ENCODE data around the gene SMTNL1.
A peak's percentile ranks its signal among the peaks of the same experiment; 100 is the strongest.

The SMTNL1 gene

DNA sequence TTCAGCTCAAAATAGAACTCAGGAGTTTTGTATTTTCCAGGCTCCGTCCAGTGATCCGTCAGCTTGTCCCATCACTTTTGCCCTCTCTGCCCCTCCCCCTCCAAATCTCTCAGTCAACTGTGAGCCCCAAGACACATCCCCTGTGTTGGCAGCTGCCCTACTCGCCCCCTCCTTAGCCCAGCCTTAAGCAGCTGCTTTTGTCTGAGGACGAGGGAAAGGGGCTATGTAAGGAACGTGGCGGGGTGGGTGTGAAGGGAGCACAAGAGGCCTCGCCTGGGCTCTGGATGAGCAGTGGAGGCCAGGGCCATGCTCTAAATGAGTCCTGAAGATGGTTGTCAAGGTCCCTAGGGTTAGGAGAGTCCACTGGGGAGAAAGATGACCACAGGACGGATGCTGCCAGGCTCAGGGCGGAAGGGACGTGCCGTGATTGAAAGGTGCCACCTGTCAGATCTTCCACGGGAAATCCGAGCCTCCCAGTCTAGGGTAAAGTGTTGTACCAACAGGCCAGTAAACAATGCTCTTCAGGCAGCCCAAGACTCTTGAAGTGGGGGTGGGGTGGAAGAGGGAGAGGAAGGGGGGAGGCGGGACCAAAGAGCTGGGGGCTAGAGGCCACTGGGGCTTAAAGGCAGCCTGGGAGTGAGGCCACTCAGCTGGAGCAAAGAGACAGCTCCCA is at the start of gene SMTNL1:
Gene SMTNL1, plus strand, starts transcription at position 649 of the 673 bp plus-strand sequence. CDS start 5,048 bp downstream, outside the sequence.
- DNase-seq, result no peak

GRCh38 chr11:57487920-57488659 is 49.3 kb upstream of the SMTNL1 start:
- peak in 1 of 2 donors; percentile 36 for DNase-seq

GRCh38 chr11:57490456-57491248 is 46.7 kb upstream of the SMTNL1 start:
- peak in 1 of 2 donors; percentile 54 for DNase-seq

DNA sequence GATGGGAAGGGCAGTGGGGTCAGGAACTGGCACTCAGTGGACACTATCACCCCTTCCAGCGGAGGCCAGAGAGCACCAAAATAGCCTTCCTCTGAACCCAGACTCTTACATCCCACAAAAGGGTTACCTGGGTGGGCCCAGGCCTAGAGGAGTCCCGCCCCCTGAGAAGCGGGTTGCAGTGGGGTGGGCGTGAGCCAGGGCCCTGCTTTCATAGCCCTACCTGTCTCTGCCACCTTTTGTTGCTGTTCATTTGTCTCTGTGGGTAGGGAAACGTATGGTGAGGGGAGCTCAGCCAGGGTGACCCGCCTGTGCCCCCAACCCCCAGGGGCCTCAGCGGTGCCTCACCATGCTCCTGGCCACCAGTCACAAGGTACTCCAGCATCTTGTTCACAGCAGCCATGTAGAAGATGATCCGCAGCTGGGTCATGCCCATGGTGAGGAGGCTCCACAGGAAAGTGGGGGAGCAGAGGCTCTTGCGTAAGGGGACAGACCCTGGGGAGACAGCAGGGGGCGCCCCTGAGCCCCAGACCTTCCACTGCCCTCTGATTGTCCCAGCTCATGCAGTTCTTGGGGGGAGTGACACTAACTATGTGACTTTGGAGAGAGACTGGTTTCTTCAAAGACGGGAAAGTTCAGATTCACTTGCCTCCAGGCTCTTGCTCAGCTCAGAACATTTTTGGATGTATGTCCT is 45.9 kb upstream of the SMTNL1 start:
- peak; percentile 50 to 71 for DNase-seq

DNA sequence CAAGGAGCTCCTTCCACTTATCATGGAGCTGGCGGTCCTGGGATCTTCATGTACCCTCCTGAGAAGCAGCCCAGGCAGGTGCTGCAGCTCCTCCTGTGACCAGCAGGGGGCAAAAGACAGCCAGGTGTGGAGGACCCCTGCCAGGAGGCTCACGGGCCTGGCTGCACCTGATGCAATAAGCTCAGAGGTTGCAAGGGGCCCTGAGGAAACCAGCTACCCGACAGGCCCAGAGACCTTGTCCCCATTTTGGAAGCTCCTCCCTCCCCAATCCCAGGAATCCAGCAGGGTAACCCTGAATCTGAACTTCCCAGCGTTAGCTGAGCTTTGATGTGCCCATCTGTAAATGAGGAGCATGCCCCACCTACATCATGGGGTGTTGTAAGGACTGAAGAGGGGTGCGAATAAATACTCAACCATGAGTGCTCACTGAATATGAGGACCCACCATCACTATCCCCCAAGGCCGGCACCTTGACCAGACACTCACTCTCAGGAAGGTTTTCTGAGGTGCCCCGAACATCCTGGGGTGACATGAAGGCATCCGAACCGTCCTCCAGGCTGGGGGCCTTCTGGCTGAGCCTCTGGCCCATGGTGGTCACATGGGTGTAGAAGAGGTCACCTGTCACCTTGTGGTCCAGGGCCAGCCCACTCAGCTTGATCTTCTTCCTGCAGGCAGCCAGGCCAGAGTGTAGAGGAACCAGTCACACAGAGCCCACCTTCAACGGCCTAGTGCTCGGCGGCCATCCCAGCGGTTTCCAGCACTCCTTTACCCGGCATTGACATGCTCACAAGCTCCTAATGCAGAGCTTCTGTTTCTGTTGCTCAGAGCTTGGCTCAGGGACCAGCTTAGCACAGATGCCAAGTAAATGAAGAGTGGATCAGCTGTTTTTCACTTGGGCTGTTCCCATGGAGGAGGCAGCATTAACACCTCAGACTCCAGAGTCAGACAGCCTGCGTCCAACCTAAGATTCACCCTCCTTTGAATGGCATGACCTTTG is 43.6 kb upstream of the SMTNL1 start:
- DNase-seq, result no peak

DNA sequence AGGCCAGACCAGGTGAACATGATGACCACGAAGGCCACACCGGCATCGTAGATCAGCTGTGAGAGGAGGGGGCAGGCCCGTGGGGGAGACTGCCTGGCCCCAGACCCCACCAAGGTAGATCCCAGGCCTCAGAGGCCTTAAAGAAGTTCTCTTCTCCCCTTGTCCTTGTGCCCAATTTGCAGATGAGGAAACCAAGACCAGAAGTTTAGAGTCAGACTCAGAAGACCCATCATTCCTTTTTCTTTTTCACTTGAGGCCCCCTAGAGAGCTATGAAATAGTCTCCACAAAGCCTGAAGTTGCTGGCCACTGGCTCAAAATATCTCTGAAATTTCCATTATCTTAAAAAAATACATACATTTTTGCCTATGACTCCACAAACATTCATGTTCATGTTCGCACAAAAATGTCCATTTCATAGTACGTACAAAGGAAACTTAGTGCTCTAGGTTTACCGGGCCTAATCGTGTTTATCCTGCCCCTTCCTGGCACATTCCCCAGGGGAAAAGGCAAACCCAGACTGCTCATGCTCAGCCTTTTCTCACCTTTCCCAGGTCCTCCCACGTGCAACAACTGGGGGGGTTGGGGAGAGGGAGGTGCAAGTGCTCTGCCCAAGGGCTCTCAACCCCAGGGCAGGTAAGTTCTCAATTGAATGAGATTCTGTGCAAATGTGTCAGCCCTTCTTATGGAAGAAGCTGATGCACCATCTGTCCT is 41.1 kb upstream of the SMTNL1 start:
- no peak for DNase-seq

DNA sequence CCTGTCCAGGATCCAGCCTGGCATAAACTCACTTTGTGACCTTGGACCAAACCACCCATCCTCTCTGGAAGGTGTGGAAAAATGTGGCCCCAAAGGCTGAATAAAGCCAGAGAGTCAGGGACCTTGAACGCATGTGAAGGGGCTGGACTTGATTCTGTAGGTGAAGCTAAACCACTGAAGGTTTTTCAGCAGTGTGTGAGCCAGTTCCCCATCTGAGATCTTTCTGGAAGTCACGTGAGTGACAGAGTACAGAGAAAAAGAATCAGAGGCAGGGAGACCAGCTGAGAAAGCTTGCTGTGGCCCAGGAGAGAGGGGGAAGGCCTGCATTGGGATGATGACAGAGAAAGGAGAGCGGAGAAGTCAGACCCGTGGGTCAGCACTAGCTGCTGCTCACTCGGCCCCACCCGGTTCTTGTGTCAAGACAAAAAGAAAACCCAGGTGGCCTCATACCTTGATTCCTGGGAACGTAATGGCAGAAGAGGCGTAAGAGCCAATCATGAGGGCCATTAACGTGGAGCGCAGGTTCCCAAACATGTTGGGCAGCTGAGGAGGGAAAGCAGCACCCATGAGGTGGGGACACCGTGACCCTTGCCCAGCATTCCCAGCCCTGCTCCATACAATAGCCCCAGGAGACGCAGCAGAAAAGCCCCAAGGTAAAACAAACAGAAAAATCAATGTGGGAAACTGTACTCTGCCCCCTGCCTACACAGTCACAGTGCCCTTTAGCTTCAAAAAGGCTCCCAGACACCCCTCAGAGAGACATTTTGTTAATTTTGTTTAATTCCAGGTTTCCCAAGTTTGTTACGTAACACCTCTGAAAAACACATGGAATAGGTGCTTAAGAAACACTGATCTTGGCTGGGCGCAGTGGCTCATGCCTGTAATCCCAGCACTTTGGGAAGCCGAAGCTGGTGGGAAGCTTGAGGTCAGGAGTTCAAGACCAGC is 39.8 kb upstream of the SMTNL1 start:
- no peak for DNase-seq

DNA sequence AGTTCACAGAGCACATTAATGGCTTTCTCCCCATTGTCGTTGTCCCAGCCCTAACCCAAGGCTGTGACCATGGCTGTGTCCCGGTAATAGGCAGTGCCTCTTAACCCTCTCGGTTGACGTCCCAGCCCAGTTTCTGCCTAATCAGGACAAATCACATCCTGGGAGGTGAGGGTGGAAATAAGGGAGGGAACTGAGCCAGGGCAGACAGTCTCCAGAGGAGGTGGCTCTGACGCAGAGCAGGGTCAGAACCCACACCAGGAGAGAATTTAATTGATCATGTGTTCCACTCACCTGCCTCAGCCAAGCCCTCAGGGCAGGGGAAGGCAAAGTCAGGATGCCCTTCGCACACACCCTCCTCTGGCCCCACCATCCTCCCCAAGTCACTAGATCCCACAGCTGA is 38.9 kb upstream of the SMTNL1 start:
- DNase-seq, result no peak

GRCh38 chr11:57499413-57499982 is 37.9 kb upstream of the SMTNL1 start:
- peak; percentile 74 to 92 for DNase-seq

- no peak for DNase-seq
These were observed 37.4 kb upstream of the SMTNL1 start for GRCh38 chr11:57499983-57500461.

DNA sequence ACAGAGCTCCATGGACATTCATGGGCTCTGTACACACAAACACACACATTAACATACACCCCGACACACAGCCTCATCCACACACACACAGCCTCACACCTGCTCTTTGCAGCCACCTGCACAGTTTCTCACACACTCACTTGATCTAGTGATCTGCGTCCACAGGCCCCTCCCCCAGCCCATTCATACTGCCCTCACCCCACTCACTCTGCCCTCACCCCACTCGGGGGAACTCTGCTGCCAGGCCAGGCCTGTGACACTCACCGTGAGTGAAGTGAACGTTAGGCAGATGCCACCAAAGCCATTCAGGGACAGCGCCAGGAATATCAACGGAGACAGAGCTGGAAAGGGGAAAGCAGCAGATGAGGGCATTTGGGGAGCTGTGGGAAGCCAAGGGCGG is 36.9 kb upstream of the SMTNL1 start:
- DNase-seq, result no peak

GRCh38 chr11:57500926-57501325 is 36.5 kb upstream of the SMTNL1 start:
- DNase-seq, result no peak

GRCh38 chr11:57501953-57502352 is 35.4 kb upstream of the SMTNL1 start:
- no peak for DNase-seq

- DNase-seq, result no peak
These were observed 35.0 kb upstream of the SMTNL1 start for GRCh38 chr11:57502376-57502775.

DNA sequence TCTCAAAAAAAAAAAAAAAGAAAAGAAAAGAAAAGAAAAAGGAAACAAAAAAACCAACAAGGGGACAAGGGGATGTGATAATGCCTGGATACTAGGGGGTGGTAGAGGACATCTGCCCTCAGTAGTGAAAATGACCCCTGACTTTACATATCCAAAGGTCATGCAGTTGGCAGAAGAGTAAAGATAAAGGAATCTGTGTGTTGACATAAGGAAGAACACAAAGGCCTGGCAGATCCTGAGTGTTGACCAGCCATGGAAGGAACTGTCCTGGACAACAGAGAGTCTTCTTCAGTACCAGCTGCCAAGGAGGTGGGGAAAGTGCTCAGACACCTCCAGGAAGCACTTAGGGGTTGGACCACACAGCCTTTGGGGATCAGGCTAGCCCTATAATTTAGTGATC is 34.5 kb upstream of the SMTNL1 start:
- DNase-seq, result no peak

- DNase-seq, result no peak
These were observed 32.9 kb upstream of the SMTNL1 start for GRCh38 chr11:57504511-57504910.

GRCh38 chr11:57506522-57506921 is 30.9 kb upstream of the SMTNL1 start:
- DNase-seq, result no peak

DNA sequence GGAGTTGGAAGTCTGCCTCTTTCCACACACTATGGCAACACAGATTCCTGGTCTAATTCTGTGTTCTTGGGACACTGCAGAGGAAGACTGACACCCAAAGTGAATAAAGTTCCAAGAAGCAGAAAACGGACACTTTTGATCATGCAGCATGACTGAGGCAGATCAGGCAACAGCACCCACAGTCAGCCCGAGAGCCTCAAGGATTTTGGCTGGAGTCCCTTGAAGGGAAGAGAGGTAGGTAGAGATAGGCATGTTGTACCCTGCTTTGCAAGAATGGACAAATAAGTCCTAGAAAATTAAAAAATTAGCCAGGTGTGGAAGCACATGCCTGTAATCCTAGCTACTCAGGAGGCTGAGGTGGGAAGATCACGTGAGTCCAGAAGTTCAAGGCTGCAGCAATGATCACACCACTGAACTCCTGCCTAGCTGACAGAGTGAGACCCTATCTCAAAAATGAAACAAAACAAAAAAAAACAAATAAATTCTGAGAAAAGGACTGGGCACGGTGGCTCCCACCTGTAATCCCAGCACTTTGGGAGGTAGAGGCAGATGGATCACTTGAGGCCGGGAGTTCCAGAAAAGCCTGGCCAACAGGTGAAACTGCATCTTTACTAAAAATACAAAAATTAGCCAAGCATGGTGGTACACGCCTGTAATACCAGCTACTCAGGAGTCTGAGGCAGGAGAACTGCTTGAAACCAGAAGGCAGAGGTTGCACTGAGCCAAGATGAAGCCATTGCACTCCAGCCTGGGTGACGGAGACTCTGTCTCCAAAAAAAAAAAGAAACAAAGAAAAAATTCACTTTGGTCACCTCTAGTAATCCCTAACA is 28.8 kb upstream of the SMTNL1 start:
- no peak for DNase-seq

All from inflammatory macrophage treated with lipopolysaccharide for 1 hour (primary cell).